ENCODE measurements around the gene HTR3E.
"Not testable (repeated sequence)": the region's sequence is repeated elsewhere in the genome, so short reads cannot be mapped to it uniquely, and the experiment has no call there.

Gene HTR3E

GRCh38 chr3:184116017-184116416 is 19.2 kb downstream of the HTR3E start:
- DNase-seq: no peak

DNA sequence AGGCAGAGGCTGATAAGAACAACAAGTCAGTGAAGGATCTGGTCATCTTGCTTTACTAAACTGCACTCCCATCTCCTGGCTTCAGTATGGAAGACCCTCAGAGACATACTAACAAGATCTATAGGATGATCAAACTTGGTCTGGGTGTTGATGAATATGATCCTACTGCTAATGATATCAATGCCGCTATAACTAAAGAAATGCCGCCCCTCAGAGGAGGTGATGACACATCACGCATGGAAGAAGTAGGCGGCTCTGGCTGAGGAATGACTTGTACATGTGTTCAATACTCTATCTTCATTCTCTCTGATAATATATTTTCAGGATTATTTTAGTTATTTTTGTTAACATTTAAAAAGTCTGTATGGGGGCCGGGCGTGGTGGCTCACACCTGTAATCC is 20.8 kb downstream of the HTR3E start:
- no peak for DNase-seq

DNA sequence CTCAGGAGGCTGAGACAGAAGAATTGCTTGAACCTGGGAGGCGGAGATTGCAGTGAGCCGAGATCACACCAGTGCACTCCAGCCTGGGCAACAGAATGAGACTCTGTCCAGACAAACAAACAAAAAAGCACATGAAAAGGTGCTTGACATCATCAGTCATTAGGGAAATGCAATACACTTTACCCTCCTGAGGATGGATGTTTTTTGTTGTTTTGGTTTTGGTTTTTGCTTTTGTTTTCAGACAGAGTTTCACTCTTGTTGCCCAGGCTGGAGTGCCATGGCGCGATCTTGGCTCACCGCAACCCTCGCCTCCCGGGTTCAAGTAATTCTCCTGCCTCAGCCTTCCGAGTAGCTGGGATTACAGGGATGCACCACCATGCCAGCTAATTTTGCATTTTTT is 24.2 kb downstream of the HTR3E start:
- DNase-seq: not testable (repeated sequence)

GRCh38 chr3:184126006-184126405 is 29.1 kb downstream of the HTR3E start:
- no peak for DNase-seq

GRCh38 chr3:184129012-184129411 is 32.1 kb downstream of the HTR3E start:
- no peak for DNase-seq

DNA sequence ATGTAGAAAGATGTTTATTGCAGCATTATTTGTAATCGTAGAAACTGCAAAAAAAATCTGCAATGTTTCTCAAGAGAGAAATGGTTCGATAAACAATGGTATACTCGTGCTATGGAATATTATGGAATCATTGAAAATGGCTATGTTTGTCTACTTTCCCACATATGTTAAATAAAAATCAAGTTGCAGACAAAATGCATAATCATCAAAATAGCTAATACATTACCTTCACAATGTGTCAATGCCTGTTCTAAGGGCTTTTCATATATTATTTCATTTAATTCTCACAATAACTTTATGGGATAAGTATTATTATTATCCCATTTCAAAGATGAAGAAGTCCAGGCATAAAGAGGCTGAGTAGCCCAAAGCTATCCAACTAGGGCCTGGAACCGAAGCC is 36.1 kb downstream of the HTR3E start:
- no peak for DNase-seq

GRCh38 chr3:184133840-184134745 is 37.2 kb downstream of the HTR3E start:
- DNase-seq: peak; percentile 19

- no peak for DNase-seq
These were observed 37.9 kb downstream of the HTR3E start for GRCh38 chr3:184134746-184135148.

DNA sequence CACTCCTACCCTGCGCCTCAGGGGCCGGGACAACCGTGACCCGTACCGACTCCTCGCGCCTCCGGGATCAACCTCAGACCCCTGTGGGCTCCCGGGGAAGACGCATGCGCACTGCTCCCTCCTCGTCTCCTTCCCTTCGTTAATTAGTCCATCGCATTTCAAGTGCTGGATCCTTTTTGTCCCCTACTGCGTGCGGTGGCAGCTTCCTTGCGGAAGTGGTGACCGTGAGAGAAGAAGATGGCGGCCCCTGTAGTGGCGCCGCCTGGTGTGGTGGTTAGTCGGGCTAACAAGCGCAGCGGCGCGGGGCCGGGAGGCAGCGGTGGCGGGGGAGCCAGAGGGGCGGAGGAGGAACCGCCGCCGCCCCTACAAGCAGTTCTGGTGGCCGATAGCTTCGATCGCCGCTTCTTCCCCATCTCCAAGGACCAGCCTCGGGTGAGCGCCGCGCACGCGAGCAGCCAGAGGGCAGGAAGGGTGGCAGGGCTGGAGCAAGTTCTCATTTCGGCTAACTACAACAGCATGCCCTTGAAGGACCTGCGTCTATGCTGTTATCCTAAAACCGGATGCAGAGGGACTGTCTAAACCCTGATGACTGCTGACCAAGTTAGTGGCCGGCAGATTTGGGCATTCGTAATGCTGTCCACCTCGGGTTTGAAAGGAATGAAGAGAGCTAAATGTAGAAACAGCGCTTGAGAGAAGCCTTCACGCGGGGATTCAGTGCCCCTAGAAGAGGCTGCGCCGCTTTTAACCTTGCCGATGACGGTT is 38.5 kb downstream of the HTR3E start, which contains the start of gene EIF2B5:
Gene EIF2B5 (plus strand): TSS at position 210 of the 762 bp plus-strand sequence. CDS start 28 bp downstream, at position 238.
- peak; percentile 78 for DNase-seq

GRCh38 chr3:184135911-184136260 is 39.0 kb downstream of the HTR3E start:
- DNase-seq: no peak

DNA sequence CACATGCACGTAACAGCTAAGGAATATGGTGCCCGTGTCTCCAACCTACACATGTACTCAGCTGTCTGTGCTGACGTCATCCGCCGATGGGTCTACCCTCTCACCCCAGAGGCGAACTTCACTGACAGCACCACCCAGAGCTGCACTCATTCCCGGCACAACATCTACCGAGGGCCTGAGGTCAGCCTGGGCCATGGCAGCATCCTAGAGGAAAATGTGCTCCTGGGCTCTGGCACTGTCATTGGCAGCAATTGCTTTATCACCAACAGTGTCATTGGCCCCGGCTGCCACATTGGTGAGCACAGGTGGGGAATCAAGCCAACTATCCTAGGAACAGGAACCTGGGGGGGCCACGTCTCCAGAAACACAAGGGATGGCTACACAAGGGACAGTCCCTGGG is 43.6 kb downstream of the HTR3E start:
- no peak for DNase-seq

DNA sequence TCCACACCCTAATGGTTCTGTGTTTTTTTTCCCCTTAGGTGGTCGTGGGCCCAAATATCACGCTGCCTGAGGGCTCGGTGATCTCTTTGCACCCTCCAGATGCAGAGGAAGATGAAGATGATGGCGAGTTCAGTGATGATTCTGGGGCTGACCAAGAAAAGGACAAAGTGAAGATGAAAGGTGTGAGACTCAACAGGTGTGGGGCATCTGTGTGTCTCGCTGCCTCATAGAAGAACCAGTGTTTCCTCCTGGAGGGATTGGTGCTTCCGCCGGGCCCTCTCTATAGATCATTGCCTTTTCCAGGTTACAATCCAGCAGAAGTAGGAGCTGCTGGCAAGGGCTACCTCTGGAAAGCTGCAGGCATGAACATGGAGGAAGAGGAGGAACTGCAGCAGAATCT is 45.3 kb downstream of the HTR3E start:
- no peak for DNase-seq

GRCh38 chr3:184143327-184143726 is 46.5 kb downstream of the HTR3E start:
- no peak for DNase-seq

DNA sequence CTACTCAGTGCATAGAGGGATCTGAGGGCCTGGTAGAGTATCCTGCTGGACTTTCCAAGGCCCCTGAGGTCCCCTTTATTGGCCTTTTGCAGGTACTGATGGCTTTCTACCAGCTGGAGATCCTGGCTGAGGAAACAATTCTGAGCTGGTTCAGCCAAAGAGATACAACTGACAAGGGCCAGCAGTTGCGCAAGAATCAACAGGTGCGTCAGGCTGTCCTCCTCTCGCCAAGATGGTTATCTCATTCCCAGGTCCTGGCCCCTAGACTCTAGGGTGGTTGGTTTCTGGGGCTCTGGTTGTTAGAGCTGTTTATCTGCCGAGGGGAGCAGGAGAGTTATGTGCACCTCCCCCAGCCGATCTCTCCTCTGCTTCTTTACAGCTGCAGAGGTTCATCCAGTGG is 47.6 kb downstream of the HTR3E start:
- no peak for DNase-seq

DNA sequence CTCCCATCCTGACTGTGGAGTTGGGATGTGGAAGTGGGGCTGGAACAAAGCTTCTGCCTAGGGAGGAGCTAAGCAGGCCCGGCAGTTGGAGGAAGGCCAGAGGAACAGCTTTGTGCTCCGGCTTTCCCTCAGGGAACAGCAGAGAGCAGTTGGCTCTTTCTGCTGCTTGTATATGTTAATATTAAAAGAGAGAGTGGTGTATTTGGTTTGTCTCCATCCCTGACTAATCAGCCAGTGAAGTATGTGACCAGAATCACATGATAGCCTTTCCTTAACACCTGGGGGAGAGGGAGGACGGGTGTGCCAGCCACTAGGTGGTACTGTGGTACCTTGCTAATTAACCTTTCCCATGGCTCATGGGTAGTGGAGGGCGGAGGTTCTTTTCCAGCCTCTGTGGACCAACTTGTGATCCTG is 48.3 kb downstream of the HTR3E start:
- no peak for DNase-seq

DNA sequence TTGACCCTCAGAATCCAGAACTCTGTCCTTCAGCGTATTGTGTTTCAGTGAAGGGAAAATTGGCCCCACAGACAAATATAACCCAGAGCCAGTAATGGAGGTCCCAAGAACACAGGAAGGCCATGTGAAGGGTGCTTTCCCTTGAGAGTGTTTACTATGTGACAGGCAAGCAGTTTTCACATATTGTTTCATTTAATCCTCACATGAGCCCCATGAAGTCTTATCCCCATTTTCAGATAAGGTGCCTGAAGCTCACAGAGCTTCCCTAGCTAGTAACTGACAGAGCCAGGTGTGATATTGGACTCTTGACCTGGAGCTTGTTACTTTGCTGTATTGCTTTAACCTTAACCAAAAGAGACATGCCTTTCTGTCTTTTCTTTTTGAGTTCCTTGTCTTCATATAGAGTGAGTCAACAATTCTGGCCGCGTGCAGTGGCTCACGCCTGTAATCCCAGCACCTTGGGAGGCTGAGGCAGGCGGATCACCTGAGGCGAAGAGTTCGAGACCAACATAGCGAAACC is 48.9 kb downstream of the HTR3E start:
- DNase-seq: no peak

DNA sequence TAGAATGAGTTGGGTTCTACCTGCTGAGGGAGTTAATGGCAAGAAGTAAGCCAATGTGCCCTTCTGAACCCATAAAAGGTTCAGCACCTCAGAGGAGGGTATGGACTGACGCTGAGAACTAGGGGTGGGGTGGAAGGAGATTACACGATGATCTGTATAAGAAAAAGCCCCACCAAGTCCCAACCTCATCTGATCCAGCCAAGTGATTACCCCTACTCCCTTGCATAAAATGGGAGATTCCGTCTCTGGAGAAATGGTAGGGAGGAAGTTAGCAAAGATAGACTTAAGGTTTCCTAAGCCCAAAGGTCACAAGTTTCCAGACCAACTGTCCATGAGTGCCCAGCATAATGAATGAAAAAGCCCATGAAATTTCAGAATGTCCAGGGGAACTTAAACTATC is 51.2 kb downstream of the HTR3E start:
- no peak for DNase-seq

DNA sequence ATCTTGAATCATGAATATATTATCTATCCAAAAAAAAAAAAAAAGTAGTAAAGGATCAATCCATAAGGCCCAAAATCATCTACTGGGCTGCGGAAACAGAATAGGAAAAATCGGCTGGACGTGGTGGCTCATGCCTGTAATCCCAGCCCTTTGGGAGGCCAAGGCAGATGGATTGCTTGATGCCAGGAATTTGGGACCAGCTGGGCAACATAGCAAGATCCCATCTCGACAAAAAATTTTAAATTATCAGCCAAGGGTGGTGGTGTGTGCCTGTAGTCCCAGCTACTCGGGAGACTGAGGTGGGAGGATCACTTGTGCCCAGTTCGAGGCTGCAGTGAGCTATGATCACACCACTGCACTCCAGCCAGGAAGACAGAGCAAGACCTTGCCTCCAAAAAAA is 52.3 kb downstream of the HTR3E start:
- no peak for DNase-seq

DNA sequence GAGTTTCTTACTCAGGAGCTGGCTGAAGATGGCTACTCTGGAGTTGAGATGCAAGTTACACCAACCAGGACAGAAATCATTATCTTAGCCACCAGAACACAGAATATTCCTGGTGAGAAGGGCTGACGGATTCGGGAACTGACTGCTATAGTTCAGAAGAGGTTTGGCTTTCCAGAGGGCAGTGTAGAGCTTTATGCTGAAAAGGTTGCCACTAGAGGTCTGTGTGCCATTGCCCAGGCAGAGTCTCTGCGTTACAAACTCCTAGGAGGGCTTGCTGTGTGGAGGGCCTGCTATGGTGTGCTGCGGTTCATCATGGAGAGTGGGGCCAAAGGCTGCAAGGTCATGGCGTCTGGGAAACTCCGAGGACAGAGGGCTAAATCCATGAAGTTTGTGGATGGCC is 52.9 kb downstream of the HTR3E start:
- DNase-seq: not testable (repeated sequence)

- DNase-seq: peak; percentile 28
These were observed 58.2 kb downstream of the HTR3E start, which contains the start of gene DVL3 for GRCh38 chr3:184154885-184155643. TSS of gene DVL3 (plus strand) at chr3:184155377. CDS start at chr3:184155636, 259 bp downstream.

GRCh38 chr3:184155644-184156521 is 59.0 kb downstream of the HTR3E start:
- peak; percentile 30 for DNase-seq

DNA sequence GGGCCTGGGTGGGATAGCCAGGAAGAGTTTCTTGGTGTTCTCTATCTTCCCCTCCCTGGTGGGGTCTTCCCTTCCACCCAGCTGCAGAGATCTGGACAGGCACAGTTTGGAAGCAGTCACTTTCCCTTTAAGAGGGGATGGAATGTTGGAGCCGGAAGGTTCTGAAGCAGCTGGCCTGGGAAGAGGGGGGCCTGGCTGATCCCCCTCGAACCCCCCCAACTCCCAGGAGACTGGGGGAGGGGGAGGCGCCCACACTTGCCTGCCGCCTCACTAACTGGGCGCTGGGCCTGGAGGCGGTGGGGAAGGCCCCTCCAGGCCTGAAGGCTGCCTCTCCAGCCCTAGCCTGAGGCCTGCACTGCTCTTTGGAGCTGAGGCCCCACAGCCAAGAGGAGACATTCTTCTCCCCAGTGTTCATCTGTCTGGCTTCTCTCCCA is 59.7 kb downstream of the HTR3E start:
- DNase-seq: no peak

Data from T-helper 9 cell (primary cell).